ENCODE results near the gene PPP4R1. TPM values are rescaled to one million over a fixed set of nuclear protein-coding genes. Genes with fewer than 3 reads are reported as not detected.
A peak's percentile ranks its signal among the peaks of the same experiment; 100 is the strongest.
"Not testable (repeated sequence)": the region's sequence is repeated elsewhere in the genome, so short reads cannot be mapped to it uniquely, and the experiment has no call there.

The PPP4R1 gene
- total RNA-seq, 1 donor from 2014 or later: 110 TPM

- DNase-seq: no peak
Measured at GRCh38 chr18:9628984-9629383, 14.6 kb upstream of the PPP4R1 start.

- no peak for DNase-seq
Measured at GRCh38 chr18:9627642-9628041, 13.3 kb upstream of the PPP4R1 start.

GRCh38 chr18:9619990-9620389 lies 5.6 kb upstream of the PPP4R1 start:
- DNase-seq: no peak

DNA sequence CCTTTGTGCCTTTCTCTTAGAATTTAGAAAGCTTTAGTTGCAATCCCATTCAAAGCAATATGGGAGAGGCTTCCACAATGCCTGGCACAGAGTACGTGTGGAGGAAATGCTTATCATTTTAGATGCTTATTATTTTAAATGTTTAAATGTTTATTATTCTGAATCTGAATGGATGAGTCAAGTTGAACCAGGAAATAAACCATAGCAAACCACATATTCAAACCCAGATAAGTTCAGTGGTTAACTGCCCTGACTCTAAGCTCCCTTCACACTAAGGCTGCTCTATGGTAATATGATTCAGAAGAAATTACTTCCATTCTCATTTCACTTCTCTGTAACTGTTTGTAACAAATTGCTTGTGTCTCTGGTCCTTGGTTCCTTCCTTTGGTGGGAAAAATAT lies 5.2 kb upstream of the PPP4R1 start:
- no peak for DNase-seq

GRCh38 chr18:9619056-9619455 lies 4.7 kb upstream of the PPP4R1 start:
- no peak for DNase-seq

DNA sequence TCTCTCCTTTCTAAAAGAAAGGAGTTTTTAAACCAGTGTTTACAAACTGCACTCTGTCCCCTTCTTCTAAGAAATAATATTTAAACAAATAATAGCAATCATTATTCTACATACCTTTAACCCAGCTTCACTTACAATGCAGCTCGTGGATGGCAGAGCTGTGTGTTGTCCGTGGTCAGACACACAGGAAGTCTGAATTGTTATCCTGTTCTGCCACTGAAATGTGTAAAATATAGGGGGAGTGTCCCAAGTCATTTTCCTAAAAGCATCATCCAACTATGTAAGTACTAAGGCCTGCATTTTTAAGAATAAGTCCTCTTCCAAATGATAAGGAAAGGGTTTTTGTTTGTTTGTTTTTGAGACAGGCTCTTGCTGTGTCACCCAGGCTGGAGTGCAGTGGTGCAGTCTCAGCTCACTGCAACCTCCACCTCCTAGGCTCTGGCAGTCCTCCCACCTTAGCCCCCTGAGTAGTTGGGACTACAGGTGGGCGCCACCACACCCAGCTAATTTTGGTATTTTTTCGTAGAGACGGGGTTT lies 2.7 kb upstream of the PPP4R1 start:
- no peak for DNase-seq

DNA sequence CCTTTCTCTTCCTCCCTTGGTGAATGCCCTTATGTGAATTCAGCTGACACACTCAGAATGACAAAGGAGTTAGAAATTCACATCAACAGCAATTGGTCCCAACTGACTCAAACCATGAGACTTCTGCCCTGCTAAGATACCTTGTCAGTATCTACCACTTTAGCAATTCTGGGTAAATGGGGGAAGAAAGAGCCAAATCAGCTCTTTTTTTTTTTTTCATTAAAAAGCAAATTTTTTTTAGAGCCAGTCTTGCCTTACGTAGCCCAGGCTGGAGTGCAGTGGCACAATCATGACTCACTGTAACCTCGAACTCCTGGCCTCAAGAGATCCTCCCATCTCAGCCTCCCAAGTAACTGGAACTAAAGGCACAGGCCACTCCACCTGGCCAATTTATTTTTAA lies 1.7 kb upstream of the PPP4R1 start:
- DNase-seq: no peak

DNA sequence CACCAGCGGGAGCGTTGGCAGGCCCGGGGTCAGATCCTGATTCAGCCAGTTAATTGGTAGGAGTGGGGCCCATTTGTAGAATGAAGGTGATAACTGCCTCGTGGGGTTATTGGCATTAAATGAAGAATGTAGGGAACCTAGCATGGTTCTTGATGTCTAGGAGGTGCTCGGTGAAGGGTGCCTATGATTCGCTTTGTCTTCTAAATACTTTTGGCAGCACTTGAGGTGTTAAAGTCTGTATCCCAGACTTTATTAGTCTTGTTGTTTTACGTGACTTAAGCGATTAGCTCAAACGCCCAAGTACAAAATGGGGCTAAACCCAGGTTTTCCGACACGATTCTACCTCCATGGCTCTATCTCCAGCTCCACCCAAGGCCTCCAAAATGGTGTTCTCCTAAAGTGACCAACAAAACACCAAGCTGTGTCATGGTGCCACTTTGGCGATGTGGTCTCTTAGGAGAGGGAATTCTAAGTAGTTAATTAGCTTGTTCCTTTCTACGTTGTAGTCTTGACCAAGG lies 980 bp upstream of the PPP4R1 start:
- no peak for DNase-seq

- peak; percentile 42 for DNase-seq
Measured at GRCh38 chr18:9613550-9614400, 584 bp downstream of the PPP4R1 start.

DNA sequence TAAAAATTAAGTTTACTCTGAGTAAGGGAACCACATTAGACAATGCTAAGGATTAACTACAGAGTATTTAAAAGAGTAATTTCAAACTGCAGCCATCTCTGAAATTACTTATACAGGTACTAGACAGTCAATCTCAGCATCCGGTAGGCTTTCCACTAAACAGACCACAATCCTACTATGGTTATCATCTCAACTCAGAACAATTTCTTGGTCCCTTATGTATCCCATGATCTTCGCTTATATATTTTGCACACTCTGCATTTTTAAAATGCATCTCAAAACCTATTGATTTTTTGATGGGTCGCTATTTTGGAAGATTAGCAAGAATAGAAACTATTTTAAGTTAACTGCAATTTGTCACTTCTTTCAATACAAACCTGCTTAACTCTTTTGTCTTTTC lies 1.4 kb downstream of the PPP4R1 start:
- no peak for DNase-seq

GRCh38 chr18:9612215-9612830 lies 2.0 kb downstream of the PPP4R1 start:
- peak; percentile 23 for DNase-seq

GRCh38 chr18:9609190-9609589 lies 5.2 kb downstream of the PPP4R1 start:
- DNase-seq: no peak

DNA sequence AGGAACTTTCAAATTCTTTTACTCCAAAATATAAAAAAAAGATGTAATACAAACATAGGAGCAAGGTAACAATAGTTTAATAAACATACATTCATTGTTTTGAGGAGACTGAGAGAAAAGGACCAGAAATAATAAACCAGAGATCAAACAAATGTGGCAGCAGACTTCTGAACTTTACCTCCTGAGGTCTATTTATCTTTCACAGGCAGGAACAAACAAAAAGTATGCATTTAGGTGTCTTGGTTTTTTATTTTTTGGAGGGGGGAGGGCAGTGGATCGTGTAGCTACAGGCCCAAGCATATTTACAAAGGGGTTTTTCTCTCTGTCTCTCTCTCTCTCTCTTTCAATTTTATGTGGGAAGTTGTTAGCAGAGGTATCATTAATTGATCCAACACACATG lies 5.6 kb downstream of the PPP4R1 start:
- no peak for DNase-seq

DNA sequence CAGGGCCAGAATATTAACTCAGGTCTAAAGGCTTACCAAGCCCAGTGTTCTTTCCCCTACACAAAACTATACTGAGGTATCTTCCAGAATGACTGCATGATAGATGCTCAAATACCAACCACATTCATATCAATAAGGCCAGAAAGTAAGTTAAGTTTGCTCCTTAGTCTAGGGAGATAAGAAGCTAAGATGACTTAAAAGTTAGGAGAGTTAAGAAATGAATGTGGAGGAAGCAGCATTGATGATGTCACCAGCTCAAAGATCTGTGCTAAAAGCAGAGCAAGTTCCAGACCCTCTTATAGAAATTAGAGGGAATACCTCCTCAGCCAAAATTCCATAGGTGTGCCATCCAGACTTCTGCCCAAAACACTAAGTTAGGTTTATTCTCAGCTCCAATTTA lies 6.1 kb downstream of the PPP4R1 start:
- DNase-seq: no peak

DNA sequence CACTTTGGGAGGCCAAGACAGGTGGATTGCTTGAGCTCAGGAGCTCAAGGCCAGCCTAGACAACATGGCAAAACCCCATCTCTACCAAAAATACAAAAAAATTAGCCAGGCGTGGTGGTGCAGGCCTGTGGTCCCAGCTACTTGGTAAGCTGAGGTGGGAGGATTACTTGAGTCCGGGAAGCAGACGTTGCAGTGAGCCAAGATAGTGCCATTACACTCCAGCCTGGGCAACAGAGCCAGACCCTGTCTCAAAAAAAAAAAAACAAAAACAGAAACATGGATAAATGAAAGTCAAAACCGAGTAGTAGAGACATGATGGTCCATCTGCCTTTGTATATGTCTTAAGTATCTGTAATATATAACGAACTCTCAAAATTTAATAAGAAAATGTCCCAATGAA lies 7.2 kb downstream of the PPP4R1 start:
- not testable (repeated sequence) for DNase-seq

DNA sequence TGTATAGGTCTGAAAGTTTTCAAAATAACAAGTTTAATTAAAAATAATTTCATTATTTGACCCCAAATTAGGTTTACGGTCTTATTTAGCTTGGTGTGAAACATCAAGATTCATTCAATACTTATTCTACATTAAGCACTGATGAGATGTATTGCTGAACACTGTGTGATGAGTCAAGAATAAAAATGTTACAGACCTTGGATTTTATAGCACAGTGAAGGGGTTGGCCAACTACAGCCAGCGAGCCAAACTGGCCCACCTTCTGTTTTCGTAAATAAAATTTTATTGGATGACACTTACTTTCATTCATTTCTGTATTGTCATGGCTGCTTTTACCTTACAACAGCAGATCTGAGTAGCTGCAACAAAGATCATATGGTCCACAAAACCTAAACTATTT lies 8.3 kb downstream of the PPP4R1 start:
- DNase-seq: no peak

- DNase-seq: no peak
Measured at GRCh38 chr18:9604348-9604747, 10.0 kb downstream of the PPP4R1 start.

DNA sequence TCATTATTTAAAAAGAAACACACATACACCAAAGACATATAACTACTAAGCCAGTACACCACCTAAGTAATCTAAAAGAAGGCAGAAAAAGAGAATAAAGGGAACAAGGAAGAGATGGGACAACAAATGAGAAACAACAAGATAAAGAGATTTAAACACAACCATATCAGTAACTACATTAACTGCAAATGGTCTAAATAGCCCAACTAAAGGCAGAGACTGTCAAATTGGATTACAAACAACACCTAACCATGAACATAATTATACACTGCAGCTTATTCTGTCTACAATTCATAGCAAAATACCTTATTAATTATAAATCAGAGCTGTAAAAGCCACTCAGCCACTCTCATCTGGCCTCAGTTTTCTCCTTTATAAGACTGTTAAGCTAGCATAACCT lies 15.0 kb downstream of the PPP4R1 start:
- DNase-seq: no peak

DNA sequence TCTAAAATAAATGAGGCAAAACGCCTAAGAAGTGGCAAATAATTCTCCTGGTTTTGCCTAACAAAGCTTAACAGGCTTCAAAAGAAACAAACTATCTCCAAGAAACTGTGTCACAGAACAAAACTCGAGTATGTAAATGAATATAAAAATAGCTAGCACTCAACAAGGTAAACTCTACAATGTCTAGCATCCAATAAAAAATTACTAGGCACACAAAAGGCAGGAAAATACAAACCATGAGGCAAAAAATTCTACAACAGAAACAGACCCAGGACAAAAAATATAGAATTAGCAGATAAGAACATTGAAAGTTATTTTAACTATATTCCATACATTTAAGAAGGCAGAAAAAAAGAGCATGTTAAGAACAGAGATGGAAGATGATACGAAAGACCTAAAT lies 16.8 kb downstream of the PPP4R1 start:
- DNase-seq: no peak

DNA sequence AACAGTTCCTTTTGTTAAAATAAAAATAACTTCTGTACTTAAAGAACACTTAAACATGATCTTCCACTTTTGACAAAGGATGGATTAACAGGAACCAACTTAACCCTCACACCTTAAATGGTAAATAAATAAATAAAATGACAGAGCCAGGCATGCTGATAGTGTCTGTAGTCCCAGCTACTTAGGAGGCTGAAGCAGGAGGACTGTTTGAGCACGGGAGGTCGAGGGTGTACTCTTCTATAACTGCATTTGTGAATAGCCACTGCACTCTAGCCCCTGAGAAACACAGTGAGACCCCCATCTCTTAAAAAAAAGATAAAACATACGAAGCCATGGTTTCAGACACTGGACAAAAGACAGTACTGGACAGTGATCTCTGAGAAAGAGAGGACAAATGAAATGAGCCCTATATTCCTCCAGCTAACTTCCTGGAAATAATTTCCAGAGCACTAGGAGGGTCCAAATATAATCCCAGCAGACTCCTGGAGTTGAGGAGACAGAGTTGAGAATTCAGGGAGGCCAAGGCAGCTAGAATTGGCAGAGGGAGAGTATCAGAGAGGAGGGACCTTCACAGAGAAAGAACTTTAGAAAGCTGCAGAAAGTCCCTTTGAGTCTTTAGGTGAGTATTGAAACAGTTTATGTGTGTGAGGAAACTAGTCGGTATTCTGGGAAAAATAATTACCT lies 17.4 kb downstream of the PPP4R1 start:
- DNase-seq: no peak

DNA sequence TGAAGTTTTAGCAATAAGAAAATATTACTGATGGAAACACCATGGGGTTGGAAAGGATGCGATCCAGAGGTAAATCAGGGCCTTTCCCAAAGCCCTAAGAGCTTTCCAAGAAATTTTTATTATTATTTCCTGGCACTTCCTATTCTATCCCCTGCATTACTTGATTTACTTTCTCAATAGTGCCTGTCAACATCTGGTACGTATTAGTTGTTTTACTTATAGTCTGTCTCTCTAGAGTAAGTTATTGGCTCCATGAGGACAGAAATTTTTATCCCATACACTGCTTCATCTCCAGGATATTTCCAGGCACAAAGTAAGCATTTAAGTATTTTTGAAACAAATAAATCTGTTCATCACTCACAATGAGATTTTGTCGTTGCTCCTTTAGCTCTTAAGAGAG lies 18.1 kb downstream of the PPP4R1 start:
- peak; percentile 97 for DNase-seq

DNA sequence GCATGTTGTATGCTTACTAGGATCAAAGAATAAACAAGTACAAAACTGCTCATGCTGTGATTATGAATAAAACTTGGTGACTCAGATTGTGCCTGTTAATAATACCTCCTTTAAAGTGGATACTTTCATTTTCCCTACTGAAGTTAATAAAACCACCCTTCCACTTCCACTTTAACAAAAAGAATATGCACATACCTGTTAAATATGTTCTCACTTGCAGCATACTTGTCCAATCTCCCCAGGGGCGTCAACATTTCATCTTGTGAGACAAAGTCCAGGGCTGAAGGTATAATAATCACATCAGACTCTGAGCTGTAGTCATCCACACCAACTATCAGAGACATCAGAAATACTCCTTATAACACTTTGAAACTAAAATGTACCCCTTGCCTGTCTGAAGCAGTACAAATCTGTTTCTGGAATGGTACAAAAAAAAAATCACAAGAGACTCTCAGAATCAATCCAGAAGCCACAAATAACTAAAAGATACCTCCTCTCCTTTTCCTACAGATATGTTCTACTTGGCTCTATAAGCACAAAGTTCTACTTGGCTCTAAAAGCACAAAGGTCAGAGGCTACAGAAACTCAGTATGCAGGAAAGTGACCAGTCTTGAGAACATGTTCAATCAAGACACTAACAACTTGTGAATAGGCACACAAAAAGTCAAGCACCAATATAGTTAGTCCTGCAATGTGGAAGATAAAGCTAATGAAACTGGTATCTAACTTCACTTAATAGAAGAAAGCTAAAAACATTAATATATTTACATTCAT lies 19.3 kb downstream of the PPP4R1 start:
- DNase-seq: no peak
